ENCODE results near the gene PVR. TPM values are rescaled to one million over a fixed set of nuclear protein-coding genes. Genes with fewer than 3 reads are reported as not detected.
"Not testable (repeated sequence)": the region's sequence is repeated elsewhere in the genome, so short reads cannot be mapped to it uniquely, and the experiment has no call there.

Gene PVR
- total RNA-seq, 1 donor from 2014 or later, result 14.8 TPM

GRCh38 chr19:44682807-44683206, 39.1 kb downstream of the PVR start:
- Mint-ChIP-seq H3K27ac (ENCODE audit: unreplicated experiment) (no peak overlapping the region), H3K9me3 (ENCODE audit: unreplicated experiment) (peaks cover 2% of the 10 kb centered on the region), H3K4me3 (ENCODE audit: unreplicated experiment) (no peak overlapping the region), H3K27me3 (ENCODE audit: unreplicated experiment) (peaks cover 4% of the 10 kb centered on the region), H3K36me3 (ENCODE audit: unreplicated experiment) (no peaks in the 10 kb centered on the region), H3K4me1 (ENCODE audit: low read depth, unreplicated experiment) (no peaks in the 10 kb centered on the region)
- DNase-seq, result no peak
- TF ChIP-seq CTCF (IDR thresholded peaks at IDR 0.05; ENCODE audit: partially characterized antibody, unreplicated experiment), result no peak

GRCh38 chr19:44683434-44684210, 39.9 kb downstream of the PVR start:
- no peak overlapping the region for H3K27ac Mint-ChIP-seq (ENCODE audit: unreplicated experiment)
- peaks cover 2% of the 10 kb centered on the region for H3K9me3 Mint-ChIP-seq (ENCODE audit: unreplicated experiment)
- peaks cover 4% of the 10 kb centered on the region for H3K27me3 Mint-ChIP-seq (ENCODE audit: unreplicated experiment)
- TF ChIP-seq CTCF (IDR thresholded peaks at IDR 0.05; ENCODE audit: partially characterized antibody, unreplicated experiment), result no peak
- H3K4me1 Mint-ChIP-seq (ENCODE audit: low read depth, unreplicated experiment), result no peaks in the 10 kb centered on the region
- no peaks in the 10 kb centered on the region for H3K36me3 Mint-ChIP-seq (ENCODE audit: unreplicated experiment)
- DNase-seq, result no peak
- no peak overlapping the region for H3K4me3 Mint-ChIP-seq (ENCODE audit: unreplicated experiment)

GRCh38 chr19:44684396-44684795, 40.7 kb downstream of the PVR start:
- not testable (repeated sequence) for H3K4me3 Mint-ChIP-seq (ENCODE audit: unreplicated experiment); DNase-seq; H3K9me3 Mint-ChIP-seq (ENCODE audit: unreplicated experiment); H3K36me3 Mint-ChIP-seq (ENCODE audit: unreplicated experiment); H3K27me3 Mint-ChIP-seq (ENCODE audit: unreplicated experiment); H3K27ac Mint-ChIP-seq (ENCODE audit: unreplicated experiment); H3K4me1 Mint-ChIP-seq (ENCODE audit: low read depth, unreplicated experiment)

GRCh38 chr19:44684892-44685863, 41.5 kb downstream of the PVR start:
- Mint-ChIP-seq H3K4me1 (ENCODE audit: low read depth, unreplicated experiment) (no peaks in the 10 kb centered on the region), H3K27me3 (ENCODE audit: unreplicated experiment) (peaks cover 4% of the 10 kb centered on the region), H3K36me3 (ENCODE audit: unreplicated experiment) (no peaks in the 10 kb centered on the region), H3K27ac (ENCODE audit: unreplicated experiment) (no peak overlapping the region), H3K9me3 (ENCODE audit: unreplicated experiment) (peaks cover 2% of the 10 kb centered on the region), H3K4me3 (ENCODE audit: unreplicated experiment) (no peak overlapping the region)
- DNase-seq, result no peak
- no peak for TF ChIP-seq CTCF (IDR thresholded peaks at IDR 0.05; ENCODE audit: partially characterized antibody, unreplicated experiment)

DNA sequence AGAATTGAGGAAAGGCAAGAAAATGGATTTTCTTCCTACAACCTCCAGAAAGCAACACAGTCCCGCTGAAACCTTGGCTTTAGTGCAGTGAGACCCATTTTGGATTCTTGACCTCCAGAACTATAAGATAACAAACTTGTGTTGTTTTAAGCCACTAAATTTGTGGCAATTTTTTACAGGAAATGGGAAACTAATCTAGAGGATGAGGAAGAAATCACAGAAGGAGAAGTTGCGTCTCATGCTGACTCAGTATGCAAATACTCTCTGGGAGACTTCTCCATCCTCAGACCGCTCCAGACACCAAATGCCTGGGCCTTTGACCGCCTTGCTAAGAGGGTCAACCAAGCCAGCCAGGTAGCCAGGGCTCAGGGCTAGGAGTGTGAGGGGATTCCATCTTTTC, 42.2 kb downstream of the PVR start:
- TF ChIP-seq CTCF (IDR thresholded peaks at IDR 0.05; ENCODE audit: partially characterized antibody, unreplicated experiment), result no peak
- Mint-ChIP-seq H3K4me1 (ENCODE audit: low read depth, unreplicated experiment) (no peaks in the 10 kb centered on the region), H3K27ac (ENCODE audit: unreplicated experiment) (no peak overlapping the region)

More for the DNA sequence above, 42.2 kb downstream of the PVR start:
- Mint-ChIP-seq H3K36me3 (ENCODE audit: unreplicated experiment) (no peaks in the 10 kb centered on the region), H3K27me3 (ENCODE audit: unreplicated experiment) (peaks cover 4% of the 10 kb centered on the region), H3K4me3 (ENCODE audit: unreplicated experiment) (no peak overlapping the region), H3K9me3 (ENCODE audit: unreplicated experiment) (peaks cover 2% of the 10 kb centered on the region)
- no peak for DNase-seq
